Measurements from ENCODE around the gene CDC20B.
"Not testable (repeated sequence)": the region's sequence is repeated elsewhere in the genome, so short reads cannot be mapped to it uniquely, and the experiment has no call there.

Gene CDC20B

DNA sequence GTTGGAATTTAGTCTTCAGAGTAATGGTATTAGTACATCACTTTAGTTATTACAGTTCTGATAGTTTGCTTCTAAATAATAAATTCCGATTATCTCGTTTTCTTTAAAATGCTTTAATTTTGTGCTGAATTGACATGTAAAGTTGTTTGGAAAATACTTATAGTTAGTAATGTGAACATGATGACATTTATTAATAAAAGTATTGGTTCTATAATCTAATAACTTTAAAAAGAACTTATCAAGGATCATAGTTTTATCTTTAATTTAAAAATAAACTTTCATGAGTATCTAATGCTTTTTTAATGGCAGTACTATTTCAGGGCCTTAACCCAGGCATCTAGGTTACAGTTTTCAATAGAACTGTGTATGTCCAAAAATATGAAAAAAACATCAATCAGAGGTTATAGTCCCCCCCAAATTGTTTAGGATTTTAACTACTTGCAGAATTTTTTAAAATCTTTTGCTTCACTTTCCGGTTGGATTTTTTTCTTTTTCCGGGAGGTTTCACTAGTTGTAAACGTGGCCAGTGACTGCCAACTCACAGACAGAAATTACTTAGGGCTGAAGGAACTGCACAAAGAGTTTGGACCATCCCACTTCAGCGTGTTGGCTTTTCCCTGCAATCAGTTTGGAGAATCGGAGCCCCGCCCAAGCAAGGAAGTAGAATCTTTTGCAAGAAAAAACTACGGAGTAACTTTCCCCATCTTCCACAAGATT, 12.3 kb downstream of the CDC20B start:
- DNase-seq (ENCODE audit: low read depth in 2 of 2): no peak

DNA sequence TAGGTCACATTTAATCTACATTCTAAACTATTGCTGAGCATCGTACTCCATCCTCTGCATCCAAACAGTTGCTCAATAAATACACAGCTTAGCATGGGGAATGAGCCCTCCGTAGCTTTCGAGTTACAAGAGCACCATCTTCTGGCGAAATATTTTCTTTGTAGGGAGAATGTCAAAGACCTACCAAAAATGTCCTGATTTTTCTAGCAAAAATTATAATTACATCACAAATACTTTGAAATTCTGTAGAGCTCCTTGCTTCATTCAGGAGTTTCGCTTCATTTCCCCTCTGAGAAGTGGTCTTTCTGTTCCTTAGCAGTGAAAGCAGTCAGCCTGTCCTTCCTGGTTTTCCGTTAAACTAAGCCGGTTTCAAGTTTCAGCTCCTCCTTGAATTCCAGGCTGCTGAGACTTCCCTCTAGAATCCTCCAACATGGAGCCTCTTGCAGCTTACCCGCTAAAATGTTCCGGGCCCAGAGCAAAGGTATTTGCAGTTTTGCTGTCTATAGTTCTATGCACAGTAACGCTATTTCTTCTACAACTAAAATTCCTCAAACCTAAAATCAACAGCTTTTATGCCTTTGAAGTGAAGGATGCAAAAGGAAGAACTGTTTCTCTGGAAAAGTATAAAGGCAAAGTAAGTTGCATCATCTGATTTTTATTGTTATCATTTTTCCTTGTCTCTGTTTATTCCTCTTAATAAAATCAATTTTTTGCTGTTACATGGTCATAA, 13.0 kb downstream of the CDC20B start, which contains the start of gene GPX8:
Gene GPX8 (plus strand): TSS at position 409 of the 730 bp plus-strand sequence. CDS start 22 bp downstream, at position 431.
- DNase-seq (ENCODE audit: low read depth in 2 of 2): no peak

DNA sequence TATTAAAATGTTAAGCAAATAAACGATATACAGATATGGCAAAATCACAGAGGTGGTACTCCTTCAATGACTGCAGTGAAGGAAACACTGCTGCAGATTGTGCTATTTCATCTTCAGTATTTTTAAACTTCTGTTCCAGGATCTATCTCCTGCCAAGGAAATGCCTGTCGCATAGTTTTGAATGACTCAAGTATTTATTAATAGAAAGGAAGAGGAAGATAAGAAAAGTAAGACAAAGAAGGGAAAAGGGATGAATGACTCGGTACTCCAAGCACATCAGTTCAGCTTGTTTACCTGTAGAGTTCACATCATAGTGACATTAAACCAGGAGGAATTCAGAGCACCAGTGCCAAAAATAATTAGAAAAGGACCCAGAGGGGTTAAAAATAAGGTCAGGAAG, 18.1 kb downstream of the CDC20B start:
- no peak for DNase-seq (ENCODE audit: low read depth in 2 of 2)

DNA sequence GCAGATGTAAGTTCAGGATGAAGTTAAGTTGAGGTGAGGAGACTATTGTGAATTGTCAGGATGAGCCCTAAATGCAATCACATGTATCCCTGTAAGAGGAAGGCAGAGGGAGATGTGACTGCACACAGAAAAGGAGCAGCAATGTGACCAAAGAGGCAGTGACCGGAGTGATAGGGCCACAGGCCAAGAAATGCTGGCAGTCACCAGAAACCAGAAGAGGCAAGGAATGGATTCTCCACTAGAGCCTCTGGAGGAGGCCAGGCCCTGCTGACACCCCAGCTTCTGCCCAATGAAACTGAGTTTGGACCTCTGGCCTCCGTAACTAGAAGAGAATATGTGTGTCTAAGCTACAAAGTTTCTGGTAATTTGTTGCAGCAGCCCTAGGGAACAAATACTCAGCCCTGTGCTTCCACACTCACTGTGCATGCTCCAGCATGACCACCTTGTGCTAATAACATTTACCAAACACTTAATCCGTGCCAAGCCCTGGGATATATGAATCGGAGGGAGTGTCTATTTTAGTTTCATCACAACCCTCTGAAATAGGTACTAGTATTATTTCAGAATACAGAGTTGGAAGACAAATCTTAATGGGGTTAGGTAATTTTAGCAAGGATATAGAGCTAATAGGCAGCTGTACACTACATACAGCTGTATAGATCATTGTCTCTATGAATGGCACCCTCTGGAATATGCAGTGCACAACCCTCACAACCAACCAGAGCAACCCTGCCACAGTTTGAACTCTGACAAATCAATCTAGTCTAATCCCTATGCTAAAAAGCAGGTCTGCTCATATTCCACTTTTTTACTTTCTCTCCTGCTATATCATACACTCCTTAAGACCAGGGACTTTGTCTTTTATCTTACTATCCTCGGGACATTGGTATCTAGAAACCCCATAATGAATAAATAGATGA, 20.8 kb downstream of the CDC20B start:
- no peak for DNase-seq (ENCODE audit: low read depth in 2 of 2)

DNA sequence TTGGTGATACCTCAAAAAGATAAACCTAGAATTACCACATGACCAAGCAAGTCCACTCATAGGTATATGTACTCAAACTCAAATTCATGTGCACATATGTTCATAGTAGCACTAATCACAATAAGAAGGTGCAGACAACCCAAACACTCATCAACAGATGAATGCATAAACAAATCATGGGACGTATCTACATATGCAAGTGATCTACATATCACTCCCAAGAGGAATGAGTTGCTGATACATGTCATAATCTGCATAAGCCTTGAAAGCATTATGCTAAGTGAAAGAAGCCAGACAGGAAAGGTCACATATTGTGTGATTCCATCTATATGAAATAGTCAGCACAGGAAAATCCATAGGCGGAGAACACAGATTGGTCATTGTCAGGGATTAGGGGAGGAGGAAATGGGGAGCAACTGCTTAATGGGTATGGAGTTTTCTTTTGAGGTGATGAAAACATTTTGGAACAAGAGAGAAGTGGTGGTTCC, 23.6 kb downstream of the CDC20B start:
- DNase-seq (ENCODE audit: low read depth in 2 of 2): no peak

DNA sequence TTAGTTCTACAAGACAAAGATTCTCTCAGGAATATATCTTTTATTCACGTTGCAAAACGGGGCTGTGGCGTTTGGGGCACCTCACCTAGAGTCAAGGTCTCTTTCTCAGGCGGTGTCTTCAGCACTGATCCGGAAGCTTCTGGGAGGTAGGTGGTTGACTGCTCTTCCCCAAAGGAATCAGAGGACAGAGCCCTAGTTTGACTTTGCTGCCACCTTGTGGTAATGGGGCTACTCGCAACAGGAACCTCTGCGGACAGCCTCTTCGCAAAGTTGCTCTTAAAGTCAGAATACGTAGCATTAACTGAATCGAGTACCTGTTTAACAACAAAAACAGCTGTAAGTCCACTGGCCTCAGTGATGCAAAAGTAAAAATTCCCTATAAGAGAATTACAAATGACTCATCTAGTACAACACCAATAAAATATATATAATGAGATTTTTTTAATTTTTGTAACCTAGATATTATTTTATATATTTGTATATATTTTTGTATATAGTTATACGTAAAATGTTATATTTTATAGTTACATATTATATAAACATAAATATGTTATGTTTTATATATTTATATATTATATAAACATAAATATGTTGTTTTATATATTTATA, 26.3 kb downstream of the CDC20B start:
- peak; percentile 56 to 70 for DNase-seq (ENCODE audit: low read depth in 2 of 2)

DNA sequence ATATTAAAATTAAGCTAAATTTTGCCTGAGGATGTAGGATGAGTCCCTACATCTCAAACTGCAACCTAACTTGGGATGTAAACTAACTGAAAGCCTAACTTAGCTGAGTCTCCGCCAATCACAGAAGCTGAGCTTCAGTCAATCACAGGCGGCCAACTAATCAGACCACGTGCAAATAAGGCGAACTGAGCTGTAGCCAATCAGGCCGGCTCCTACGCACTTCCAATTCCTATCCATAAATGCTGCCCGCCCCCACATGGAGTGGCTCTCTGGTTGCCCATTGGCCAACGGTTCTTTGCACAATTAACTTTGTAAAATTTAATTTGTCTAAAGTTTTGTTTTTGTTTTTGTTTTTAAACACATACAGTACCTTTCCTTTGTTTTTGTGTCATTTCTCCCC, 26.9 kb downstream of the CDC20B start:
- DNase-seq (ENCODE audit: low read depth in 2 of 2): no peak

DNA sequence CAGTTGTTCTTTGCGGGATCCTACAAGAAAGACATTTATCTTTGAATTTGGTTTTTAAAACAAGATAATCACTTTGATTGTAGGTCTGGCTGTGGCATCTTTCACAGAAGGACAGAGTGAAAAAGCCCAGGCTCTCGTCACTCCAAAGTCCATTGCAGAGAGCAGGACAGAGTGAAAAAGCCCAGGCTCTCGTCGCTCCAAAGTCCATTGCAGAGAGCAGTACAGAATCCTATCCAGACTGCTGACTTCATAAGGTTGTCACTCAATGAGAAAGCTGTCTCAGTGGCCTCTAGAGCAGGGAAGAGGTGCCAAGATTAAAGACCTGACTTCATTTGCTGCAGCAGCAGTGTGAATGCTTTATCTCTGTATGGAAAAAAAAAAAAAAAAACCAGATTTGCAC, 29.4 kb downstream of the CDC20B start:
- DNase-seq (ENCODE audit: low read depth in 2 of 2): no peak

DNA sequence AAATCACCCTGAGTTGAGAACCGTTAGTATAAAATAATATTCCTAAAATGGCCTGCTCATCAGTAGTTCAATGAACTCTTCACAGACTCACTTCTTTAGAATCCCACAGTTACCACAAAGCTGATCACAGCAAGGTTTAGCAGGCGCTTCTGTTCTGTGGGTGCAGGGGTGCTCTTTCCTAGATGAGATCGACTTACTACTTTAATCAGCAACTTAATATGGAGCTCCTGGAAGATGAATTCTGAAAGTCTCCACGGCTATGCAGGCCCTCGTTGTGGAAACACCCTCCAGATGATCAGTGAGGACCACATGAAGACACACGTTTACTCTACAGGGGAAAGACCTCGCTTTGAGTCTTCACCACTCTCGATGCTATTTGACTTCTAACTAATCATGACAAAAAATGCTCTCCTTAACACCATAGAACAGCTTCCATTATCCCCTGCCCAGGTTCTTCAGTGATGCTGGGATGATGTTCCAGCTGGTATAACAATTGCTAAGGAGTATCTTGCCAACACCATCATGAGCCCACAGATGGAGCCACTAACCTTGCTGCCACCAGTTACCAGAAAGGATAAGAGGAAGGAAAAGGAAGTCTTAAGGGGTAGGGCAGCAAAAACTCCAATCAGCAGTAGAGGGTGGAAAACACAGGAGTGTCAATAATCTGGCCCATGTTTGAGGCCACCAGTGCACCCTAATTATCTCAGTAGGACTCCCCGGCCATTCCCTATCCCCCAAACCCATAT, 30.9 kb downstream of the CDC20B start:
- DNase-seq (ENCODE audit: low read depth in 2 of 2): no peak

DNA sequence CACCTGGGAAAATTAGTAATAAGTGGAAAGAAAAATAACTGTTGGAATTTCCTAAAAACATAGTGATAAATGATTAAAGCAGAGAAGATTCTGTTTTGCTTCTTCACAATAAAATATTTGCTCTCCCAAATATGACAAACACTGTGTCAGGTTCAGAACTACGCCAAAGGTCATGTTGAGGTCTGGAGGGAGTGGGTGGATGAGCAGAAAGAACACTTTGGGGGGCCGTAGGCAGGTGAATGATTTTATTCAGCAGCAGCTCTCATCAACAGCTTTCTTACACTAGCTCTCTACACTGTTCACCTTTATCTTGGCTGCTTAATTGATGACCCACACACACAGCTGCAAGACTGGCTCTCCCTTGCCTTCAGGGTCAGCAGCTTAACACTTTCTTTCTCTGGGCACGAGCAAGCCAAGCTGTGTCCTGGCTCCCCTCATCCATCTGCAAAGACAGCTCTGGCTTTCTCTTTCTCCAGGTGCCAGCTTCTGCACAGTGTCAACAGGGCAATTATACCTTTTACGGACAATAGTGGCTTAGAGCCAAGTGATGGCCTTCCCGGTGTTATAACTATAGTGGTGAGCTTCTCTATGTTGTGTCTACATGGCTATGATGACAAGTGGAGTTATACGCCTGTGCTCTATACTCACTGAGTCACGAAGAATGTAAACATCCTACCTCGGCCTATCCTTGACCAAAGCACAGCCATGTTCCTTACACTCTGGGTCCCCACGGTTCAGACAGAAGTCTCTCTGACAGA, 31.9 kb downstream of the CDC20B start:
- no peak for DNase-seq (ENCODE audit: low read depth in 2 of 2)

DNA sequence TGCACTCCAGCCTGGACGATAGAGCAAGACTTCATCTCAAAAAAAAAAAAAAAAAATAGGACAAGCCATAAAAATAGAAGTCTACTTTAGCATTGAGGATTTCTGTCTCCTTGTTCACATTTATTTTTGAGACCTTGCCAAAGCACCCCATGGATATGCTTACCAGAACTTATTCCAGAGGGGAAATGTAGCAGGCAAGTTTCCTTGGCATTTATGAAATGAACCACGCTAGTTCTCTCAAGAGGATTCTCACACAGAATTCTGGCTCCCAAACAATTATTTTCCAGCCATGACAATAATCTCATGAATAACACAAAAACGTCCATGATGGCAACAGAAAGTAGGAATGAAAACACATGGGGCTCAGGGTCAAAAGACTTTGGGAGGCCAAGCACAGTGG, 36.5 kb downstream of the CDC20B start:
- DNase-seq (ENCODE audit: low read depth in 2 of 2): no peak

DNA sequence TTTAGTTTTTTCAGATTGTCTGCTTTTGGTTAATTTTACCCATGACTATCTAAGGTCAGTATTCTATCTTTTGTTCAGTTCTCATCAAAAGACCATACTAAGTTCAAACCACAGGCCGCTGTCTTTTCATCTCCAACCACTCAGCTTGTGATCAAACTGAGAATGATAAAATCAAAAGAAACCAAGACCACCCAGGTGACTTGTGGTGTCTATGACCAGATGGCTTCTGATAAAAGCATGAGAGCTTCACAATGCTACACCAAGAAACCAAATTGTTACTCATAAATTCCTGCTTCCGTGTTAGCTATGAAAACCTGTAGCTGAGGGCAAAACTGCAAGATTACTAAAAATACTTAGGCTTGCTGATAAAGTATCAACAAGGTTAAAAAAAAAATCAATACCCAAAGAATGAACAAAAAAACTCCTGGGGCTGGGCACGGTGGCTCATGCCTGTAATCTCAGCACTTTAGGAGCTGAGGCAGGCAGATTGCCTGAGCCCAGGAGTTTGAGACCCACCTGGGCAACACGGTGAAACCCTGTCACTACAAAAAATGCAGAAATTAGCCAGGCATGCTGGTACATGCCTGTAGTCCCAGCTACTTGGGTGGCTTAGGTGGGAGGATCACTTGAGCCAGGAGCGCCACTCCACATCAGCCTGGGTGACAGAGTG, 38.8 kb downstream of the CDC20B start:
- DNase-seq (ENCODE audit: low read depth in 2 of 2): no peak

DNA sequence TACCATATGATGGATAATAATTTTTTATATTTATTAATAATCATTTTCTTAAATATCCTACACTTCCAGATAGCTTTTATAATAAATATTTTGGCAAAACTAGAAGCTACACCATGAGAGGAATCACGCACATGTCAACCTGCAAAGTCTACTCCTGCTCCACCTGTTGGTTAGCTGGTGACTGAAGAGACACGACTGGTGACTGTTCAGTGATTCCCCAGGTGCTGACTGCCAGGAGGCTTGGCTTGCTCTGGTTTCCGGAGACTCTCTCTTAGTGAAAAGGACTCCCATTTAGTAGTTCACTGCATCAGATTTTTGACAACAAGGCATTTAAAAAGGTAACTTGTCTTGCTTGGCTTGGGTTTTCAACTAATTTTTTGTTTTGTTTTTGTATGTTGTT, 49.6 kb downstream of the CDC20B start:
- no peak for DNase-seq (ENCODE audit: low read depth in 2 of 2)

DNA sequence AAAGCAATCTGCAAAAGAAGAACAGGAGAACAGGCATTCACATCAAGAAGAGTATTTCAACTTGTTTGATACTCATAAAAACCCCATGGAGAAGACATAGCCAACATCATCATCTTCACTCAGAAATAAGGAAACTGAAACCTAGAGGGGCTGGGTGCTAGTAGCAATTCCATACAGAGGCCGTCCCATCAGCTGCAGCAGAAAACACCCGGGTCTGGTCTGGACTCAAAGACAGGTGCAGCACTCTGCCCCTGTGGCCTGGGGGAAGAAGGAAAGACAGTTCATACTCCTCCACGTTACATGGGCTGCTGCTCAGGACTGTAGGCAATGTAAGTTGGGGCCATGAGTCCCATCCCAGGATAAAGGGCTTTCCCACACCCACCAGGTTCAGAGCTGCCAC, 58.9 kb downstream of the CDC20B start:
- no peak for DNase-seq (ENCODE audit: low read depth in 2 of 2)

DNA sequence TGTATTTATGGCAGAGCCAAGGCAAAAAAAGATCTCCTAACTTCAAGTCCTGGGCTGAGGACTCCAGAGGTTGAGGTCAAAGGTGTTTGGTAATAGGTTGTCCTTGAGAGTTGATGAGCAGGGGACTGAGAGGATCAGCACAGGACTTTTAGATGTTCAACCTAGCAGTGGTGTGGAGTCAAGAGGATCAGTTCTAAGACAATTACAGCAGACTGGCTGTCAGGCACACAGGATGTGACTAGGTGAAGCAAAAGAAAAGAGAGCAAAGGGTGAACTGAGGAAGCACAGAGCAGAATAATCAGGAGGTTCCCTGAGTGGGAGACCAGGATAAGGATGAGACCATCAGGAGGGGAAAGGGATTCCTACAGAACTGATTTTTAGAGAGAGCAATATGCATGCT, 59.6 kb downstream of the CDC20B start:
- DNase-seq (ENCODE audit: low read depth in 2 of 2): no peak

DNA sequence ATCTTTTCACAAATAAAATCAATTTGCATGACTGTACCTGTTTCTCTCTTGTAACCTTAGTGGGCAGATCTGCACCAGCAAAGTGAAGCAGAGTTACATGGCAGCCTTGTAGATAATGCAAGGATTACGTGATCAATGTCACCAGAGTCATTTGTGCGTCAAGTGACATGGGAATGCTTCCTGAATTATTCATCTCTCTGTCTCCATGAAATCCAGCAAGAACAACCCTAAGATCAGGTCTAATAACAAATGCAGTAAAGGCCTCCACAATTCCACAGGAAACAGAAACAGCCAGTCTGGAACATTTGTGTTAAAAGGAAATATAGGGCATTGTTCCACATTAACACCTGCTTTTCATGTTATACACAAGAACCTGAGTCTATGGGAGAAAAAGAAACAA, 62.8 kb downstream of the CDC20B start:
- DNase-seq (ENCODE audit: low read depth in 2 of 2): no peak

DNA sequence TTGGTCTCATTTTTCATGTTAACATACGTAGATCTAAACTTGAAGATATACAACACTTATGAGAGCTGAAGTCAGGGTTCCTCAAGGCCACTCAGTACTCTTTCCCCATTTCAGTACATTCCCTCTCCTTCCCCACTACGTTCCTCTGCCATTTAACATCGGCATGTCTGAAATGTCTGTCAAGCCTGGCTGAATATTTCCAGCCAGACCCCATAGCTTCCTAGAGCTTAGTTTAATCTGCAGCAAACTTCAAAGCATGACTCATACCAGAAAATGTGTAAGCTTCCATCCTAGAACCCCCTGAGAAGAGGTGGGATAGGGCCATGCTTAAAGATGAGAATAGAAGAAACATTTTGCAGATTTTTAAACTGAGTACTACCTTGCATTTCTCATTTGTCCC, 64.3 kb downstream of the CDC20B start:
- no peak for DNase-seq (ENCODE audit: low read depth in 2 of 2)

DNA sequence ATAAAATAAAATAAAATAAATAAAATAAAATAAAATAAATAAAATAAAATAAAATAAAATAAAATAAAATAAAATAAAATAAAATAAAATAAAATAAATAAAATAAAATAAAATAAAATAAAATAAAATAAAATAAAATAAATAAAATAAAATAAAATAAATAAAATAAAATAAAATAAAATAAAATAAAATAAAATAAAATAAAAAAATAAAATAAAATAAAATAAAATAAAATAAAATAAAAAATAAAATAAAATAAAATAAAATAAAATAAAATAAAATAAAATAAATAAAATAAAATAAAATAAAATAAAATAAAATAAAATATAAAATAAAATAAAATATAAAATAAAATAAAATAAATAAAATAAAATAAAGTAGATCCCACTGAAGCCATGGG, 67.0 kb downstream of the CDC20B start:
- not testable (repeated sequence) for DNase-seq (ENCODE audit: low read depth in 2 of 2)

DNA sequence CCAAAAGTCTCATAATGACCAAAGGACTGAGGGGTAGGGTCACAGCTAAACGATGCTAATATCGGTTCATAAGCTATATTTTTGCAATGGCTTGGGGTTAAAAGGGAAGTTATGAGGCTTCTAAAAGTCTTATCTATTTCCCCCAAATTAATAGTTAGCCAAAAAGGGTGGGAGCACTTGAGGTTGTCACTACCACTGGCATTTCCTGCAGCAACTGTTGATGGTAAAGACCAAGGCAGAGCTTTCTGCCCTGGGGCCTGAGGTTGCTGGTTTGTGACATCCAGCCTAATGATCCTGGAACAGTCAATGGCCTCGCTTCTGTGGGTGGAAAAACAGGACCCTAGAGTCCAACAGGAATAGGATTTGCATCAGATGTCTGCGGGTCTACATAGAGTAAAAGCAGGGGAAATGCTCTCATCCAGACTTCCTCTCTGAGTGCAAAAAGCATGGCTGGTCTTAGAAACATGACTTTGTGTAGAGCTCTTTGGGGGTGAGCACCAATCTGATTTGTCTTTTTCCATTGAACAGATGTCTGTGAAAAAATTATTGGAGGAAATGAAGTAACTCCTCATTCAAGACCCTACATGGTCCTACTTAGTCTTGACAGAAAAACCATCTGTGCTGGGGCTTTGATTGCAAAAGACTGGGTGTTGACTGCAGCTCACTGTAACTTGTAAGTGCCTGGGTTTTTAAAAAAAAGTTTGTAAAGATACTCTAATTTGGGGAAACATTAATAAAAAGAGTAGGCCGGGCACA, 67.9 kb downstream of the CDC20B start:
- DNase-seq (ENCODE audit: low read depth in 2 of 2): no peak

Data from stimulated activated CD8-positive, alpha-beta memory T cell treated with anti-CD3 and anti-CD28 coated beads, Interleukin-15, amount 100 ng/mL, for 4 hours (primary cell).